DMS114 treated with DMSO at 0.1 percent for 48 hours (cell line): Measurements from ENCODE around the gene DCAF7.

ENCODE experiments used
- DNase-seq: peaks from one replicate; lab custom pipeline; 2025; ENCODE audit not compliant: unreplicated experiment; lab: John Stamatoyannopoulos, UW

The DCAF7 gene

DNA sequence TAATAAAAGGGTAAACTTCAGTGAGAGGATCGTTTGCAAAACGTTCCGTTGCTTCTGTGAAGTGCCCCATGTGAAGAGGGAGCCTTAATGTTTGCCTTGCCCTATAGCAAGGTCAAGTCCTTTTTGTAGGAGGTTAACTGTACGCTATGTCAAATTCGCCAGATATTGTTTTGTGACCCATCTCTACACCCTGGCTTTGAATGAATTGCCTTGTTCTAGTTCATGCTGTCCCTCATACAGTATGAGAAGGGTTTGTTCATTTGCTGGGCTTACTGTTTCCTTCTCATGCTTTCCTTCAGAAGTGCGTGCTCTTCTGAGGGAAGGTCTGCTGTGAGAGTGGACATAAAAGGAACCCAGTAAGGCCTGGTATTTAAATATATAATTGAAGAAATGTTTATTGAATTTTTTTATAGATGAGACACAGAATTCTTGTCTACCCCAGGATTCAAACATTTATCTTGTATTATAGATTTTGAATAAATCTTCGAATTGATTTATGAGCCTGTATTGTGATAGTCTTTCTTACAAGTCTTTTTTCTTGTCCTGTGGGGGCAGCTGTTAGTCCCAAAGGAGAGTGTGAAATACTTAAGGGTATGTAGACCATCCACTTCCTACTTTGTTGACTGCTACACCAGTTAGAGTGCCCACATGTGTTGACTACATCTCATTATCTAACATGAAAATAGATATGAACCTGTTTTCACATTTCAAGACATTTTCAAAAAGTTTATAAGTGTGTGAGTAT, 73.7 kb downstream of the DCAF7 start:
- DNase-seq, result no peak

GRCh38 chr17:63624531-63624880, 74.2 kb downstream of the DCAF7 start:
- no peak for DNase-seq

- DNase-seq, result no peak
Measured at GRCh38 chr17:63626551-63627180, 76.4 kb downstream of the DCAF7 start.

- no peak for DNase-seq
Measured at GRCh38 chr17:63629627-63630026, 79.3 kb downstream of the DCAF7 start.

DNA sequence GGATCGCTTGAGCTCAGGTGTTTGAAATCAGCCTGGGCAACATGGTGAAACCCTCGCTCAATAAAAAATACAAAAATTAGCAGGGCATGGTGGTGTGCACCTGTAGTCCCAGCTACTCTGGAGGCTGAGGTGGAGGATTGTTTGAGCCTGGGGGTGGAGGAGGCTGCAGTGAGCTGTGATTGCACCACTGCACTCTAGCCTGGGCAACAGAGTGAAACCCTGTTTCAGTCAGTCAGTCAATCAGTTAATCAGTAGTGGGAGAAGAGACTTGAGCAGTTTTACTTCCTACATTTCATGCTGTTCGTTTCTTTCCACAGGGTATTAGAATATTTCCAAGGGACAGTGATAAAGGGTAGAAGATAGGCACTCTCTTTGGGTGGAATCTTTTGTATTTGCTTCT, 80.8 kb downstream of the DCAF7 start:
- no peak for DNase-seq

- DNase-seq, result no peak
Measured at GRCh38 chr17:63631626-63632025, 81.3 kb downstream of the DCAF7 start.

DNA sequence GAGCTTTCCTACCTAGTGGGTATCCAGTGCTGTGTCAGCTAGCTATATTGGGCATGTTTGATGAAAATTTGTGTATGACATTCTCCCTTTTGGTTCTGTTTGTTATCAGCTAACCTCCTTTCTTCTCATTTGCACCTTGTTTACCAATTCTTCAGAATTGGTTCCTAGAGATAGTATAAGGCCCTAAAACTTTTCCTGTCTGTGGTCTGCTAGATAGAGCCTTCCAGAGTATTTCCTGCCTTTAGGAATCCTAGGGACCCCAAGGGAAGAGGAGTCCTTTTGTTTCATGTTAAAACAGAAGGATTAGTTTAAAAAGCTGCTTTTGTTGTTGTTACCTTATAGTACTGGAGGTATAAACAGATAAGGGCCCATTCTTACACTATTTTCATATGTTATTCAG, 83.5 kb downstream of the DCAF7 start:
- no peak for DNase-seq

DNA sequence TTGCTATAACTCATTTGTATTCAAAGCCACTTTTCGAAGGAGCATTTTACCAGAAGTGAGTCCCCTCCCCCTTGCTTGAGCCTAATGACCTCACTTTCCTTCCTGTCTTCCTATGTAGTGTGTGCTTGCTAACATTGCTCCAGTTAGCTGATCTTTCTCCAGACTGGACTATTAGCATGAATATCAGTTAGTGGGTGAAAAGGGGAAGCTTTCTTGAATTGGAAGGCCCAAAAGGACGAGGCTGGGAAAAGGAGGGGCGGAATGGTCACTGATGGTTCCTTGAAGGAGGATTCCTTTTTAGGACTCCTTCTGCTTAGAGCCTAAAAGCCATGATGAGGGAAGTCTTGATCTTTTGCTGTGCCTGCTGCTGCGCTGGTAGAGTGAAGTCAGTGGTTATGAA, 83.9 kb downstream of the DCAF7 start:
- DNase-seq, result no peak

GRCh38 chr17:63634816-63635215, 84.5 kb downstream of the DCAF7 start:
- no peak for DNase-seq

- DNase-seq, result no peak
Measured at GRCh38 chr17:63635290-63635689, 85.0 kb downstream of the DCAF7 start.

GRCh38 chr17:63635787-63636186, 85.5 kb downstream of the DCAF7 start:
- DNase-seq, result no peak

DNA sequence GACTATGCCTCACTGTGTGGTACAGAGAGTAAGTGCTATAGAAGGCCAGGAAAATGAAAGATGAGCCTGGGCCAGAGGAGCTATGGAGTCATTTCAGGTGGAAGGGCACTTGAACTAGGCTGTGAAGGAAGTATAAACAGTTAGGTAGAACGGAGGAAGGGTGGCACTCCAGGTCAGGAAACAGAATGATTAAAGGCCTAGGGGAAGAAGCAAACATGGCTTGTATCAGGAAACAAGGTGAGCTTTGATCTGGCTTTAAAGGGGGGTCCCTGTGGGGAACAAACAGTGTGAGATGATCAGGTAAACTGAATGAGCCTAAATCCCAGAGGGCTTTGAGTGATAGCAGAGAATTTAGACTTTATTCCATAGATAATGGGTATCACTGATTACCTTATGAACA, 88.8 kb downstream of the DCAF7 start:
- no peak for DNase-seq

DNA sequence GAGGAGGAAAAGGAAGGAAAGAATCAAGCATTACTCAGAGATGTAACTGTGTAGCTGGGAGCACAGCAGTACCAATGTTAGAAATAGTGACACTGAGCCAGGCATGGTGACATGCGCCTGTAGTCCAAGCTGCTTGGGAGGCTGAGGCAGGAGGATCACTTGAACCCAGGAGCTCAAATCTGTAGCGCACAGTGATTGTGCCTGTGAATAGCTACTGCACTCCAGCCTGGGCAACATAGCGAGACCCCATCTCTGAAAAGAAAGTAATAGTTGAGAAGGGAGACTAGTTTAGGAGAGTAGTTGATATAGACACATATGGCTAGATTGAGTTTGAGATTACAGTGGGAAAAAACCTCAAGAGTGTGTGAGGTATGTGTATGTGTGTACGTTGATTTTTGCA, 89.8 kb downstream of the DCAF7 start:
- no peak for DNase-seq

- DNase-seq, result no peak
Measured at GRCh38 chr17:63641692-63642448, 91.6 kb downstream of the DCAF7 start.
